Measurements from ENCODE around the gene SPC24. TPM values are rescaled to one million over a fixed set of nuclear protein-coding genes. Genes with fewer than 3 reads are reported as not detected.

The SPC24 gene
- total RNA-seq, 1 experiment from 2014 or later, result 50.6 TPM

GRCh38 chr19:11192957-11193939 lies 37.7 kb upstream of the SPC24 start:
- no peak for DNase-seq (ENCODE audit: low read depth, low spot score)
- in situ Hi-C loops (cut with HindIII; ENCODE audit: low pct_unique_long_range_greater_than_20kb, low sequenced_read_pairs), result no loop called here
- ChIA-PET CTCF (no interaction called here), POLR2A (no interaction called here)
- TF ChIP-seq SIN3A (IDR thresholded peaks at IDR 0.05; ENCODE audit: borderline replicate concordance, insufficient read depth, low read depth, low read length), result no peak
- TF ChIP-seq CTCF (IDR thresholded peaks at IDR 0.05), result no peak
- TF ChIP-seq, protein P1, sequence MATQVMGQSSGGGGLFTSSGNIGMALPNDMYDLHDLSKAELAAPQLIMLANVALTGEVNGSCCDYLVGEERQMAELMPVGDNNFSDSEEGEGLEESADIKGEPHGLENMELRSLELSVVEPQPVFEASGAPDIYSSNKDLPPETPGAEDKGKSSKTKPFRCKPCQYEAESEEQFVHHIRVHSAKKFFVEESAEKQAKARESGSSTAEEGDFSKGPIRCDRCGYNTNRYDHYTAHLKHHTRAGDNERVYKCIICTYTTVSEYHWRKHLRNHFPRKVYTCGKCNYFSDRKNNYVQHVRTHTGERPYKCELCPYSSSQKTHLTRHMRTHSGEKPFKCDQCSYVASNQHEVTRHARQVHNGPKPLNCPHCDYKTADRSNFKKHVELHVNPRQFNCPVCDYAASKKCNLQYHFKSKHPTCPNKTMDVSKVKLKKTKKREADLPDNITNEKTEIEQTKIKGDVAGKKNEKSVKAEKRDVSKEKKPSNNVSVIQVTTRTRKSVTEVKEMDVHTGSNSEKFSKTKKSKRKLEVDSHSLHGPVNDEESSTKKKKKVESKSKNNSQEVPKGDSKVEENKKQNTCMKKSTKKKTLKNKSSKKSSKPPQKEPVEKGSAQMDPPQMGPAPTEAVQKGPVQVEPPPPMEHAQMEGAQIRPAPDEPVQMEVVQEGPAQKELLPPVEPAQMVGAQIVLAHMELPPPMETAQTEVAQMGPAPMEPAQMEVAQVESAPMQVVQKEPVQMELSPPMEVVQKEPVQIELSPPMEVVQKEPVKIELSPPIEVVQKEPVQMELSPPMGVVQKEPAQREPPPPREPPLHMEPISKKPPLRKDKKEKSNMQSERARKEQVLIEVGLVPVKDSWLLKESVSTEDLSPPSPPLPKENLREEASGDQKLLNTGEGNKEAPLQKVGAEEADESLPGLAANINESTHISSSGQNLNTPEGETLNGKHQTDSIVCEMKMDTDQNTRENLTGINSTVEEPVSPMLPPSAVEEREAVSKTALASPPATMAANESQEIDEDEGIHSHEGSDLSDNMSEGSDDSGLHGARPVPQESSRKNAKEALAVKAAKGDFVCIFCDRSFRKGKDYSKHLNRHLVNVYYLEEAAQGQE (IDR thresholded peaks at IDR 0.05; ENCODE audit: insufficient read depth in 1 of 2, low read depth in 2 of 2, low read length in 1 of 2), result no peak
- TF ChIP-seq TCF7L2 (IDR thresholded peaks at IDR 0.05; ENCODE audit: low read depth, low read length), result no peak
- TF ChIP-seq POLR2AphosphoS5 (IDR thresholded peaks at IDR 0.05; ENCODE audit: low read depth, low read length), result no peak
- ATAC-seq, result no peak
- intact Hi-C loops (cut with micrococcal nuclease; ENCODE audit: unreplicated experiment), result no loop called here
- Histone ChIP-seq H3K27ac (ENCODE audit: low read length) (no peak overlapping the region), H3K9me3 (ENCODE audit: control insufficient read depth, insufficient read depth, low read depth, low read length) (no peaks in the 10 kb centered on the region), H3K4me3 (ENCODE audit: low read depth in 2 of 2, low read length in 2 of 2) (no peak overlapping the region), H3K27me3 (ENCODE audit: control insufficient read depth, insufficient read depth, low read length) (no peaks in the 10 kb centered on the region), H3K36me3 (ENCODE audit: control insufficient read depth, insufficient read depth, low read length) (no peaks in the 10 kb centered on the region), H3K4me1 (ENCODE audit: control insufficient read depth, insufficient read depth, low read length) (peaks cover 13% of the 10 kb centered on the region)
- BruUV-seq (replicated peaks), result no TSS peak

GRCh38 chr19:11191934-11192333 lies 36.4 kb upstream of the SPC24 start:
- POLR2A ChIA-PET, result no interaction called here
- CTCF ChIA-PET, result no interaction called here
- no peak for TF ChIP-seq SIN3A (IDR thresholded peaks at IDR 0.05; ENCODE audit: borderline replicate concordance, insufficient read depth, low read depth, low read length)
- TF ChIP-seq, protein P1 (IDR thresholded peaks at IDR 0.05; ENCODE audit: insufficient read depth in 1 of 2, low read depth in 2 of 2, low read length in 1 of 2), result no peak
- intact Hi-C loops (cut with micrococcal nuclease; ENCODE audit: unreplicated experiment) (no loop called here), in situ Hi-C loops (cut with HindIII; ENCODE audit: low pct_unique_long_range_greater_than_20kb, low sequenced_read_pairs) (no loop called here)
- H3K27ac ChIP-seq (ENCODE audit: low read length), result no peak overlapping the region
- H3K27me3 ChIP-seq (ENCODE audit: control insufficient read depth, insufficient read depth, low read length), result no peaks in the 10 kb centered on the region
- peaks cover 9% of the 10 kb centered on the region for H3K4me1 ChIP-seq (ENCODE audit: control insufficient read depth, insufficient read depth, low read length)
- H3K4me3 ChIP-seq (ENCODE audit: low read depth in 2 of 2, low read length in 2 of 2), result no peak overlapping the region
- BruUV-seq (replicated peaks), result no TSS peak
- DNase-seq (ENCODE audit: low read depth, low spot score) (no peak), ATAC-seq (no peak)
- H3K9me3 ChIP-seq (ENCODE audit: control insufficient read depth, insufficient read depth, low read depth, low read length), result no peaks in the 10 kb centered on the region
- H3K36me3 ChIP-seq (ENCODE audit: control insufficient read depth, insufficient read depth, low read length), result no peaks in the 10 kb centered on the region

All from Panc1 (cell line).